OCI-LY1 (cell line): ENCODE measurements around the gene ZFP69.

ENCODE experiments used
- H2AFZ ChIP-seq: fragments of 200-600 bp; sonication (generic), shearing (Covaris generic); 2 replicates; pipeline ENCODE4 v1.6.0; 2014; ENCODE audit warnings: antibody characterized with exemption, mild to moderate bottlenecking, low read length
- H3F3A ChIP-seq: fragments of 200-600 bp; sonication (generic), shearing (Covaris generic); 2 replicates; pipeline ENCODE4 v1.6.0; 2014; ENCODE audit warnings: mild to moderate bottlenecking, antibody characterized with exemption, low read length, moderate library complexity; ENCODE audit not compliant: insufficient read depth
- H3K27ac ChIP-seq: fragments of 200-600 bp; sonication (generic); 2 replicates; pipeline ENCODE4 v1.5.1; 2014; ENCODE audit warnings: low read length, mixed run types, mild to moderate bottlenecking, low read depth; ENCODE audit not compliant: poor library complexity, severe bottlenecking
- H3K27me3 ChIP-seq: fragments of 200-600 bp; sonication (generic); 2 replicates; pipeline ENCODE4 v1.6.0; 2014; ENCODE audit warnings: antibody characterized with exemption, mild to moderate bottlenecking, low read length, moderate library complexity; ENCODE audit not compliant: insufficient read depth
- H3K36me3 ChIP-seq: fragments of 200-600 bp; sonication (generic); 2 replicates; pipeline ENCODE4 v1.6.1; 2014; ENCODE audit warnings: mild to moderate bottlenecking, antibody characterized with exemption, low read length, moderate library complexity, mixed read lengths; ENCODE audit not compliant: insufficient read depth
- H3K4me1 ChIP-seq: fragments of 200-600 bp; sonication (generic); 2 replicates; pipeline ENCODE4 v1.5.1; 2014; ENCODE audit warnings: mild to moderate bottlenecking, low read length, moderate library complexity; ENCODE audit not compliant: insufficient read depth, severe bottlenecking
- H3K4me2 ChIP-seq: fragments of 200-600 bp; sonication (generic), shearing (Covaris generic); 2 replicates; pipeline ENCODE4 v1.6.1; 2014; ENCODE audit warnings: low read length
- H3K4me3 ChIP-seq: fragments of 200-600 bp; sonication (generic); 2 replicates; pipeline ENCODE4 v1.5.1; 2014; ENCODE audit warnings: low read length, low read depth, mild to moderate bottlenecking, mixed read lengths; ENCODE audit not compliant: poor library complexity, severe bottlenecking
- H3K79me2 ChIP-seq: fragments of 200-600 bp; shearing (Covaris generic); 2 replicates; pipeline ENCODE4 v1.6.1; 2016; ENCODE audit warnings: mixed run types, low read length, mixed read lengths; ENCODE audit not compliant: insufficient read depth
- H3K9ac ChIP-seq: fragments of 200-600 bp; sonication (generic), shearing (Covaris generic); 2 replicates; pipeline ENCODE4 v1.6.1; 2014; ENCODE audit warnings: mild to moderate bottlenecking, low read length, mixed read lengths
- H3K9me2 ChIP-seq: fragments of 200-600 bp; sonication (generic), shearing (Covaris generic); 2 replicates; pipeline ENCODE4 v1.6.1; 2014; ENCODE audit warnings: low read depth, mild to moderate bottlenecking, low read length, mixed read lengths
- H3K9me3 ChIP-seq: fragments of 200-600 bp; shearing (Covaris generic); 2 replicates; pipeline ENCODE4 v1.6.1; 2014; ENCODE audit warnings: low read length, mixed read lengths
- H4K20me1 ChIP-seq: fragments of 200-600 bp; sonication (generic), shearing (Covaris generic); 2 replicates; pipeline ENCODE4 v1.6.0; 2016; ENCODE audit warnings: mild to moderate bottlenecking, low read length; ENCODE audit not compliant: insufficient read depth
- EZH2 ChIP-seq: fragments of 200-600 bp; sonication (generic), shearing (Covaris generic); IDR thresholded peaks from 2 replicates; pipeline ENCODE4 v1.8.0; 2017; ENCODE audit warnings: borderline replicate concordance, mixed run types, mild to moderate bottlenecking, antibody characterized with exemption, low read length, moderate library complexity, mixed read lengths
- TF ChIP-seq, protein P1 (sequence below): fragments of 200-600 bp; sonication (generic), shearing (Covaris generic); IDR thresholded peaks from 2 replicates; pipeline ENCODE4 v1.5.1; 2017; ENCODE audit warnings: mild to moderate bottlenecking, antibody characterized with exemption, low read length, moderate library complexity, mixed read lengths

Gene ZFP69

GRCh38 chr1:40532844-40533424, 55.8 kb downstream of the ZFP69 start:
- Histone ChIP-seq H3K9ac (peak overlapping the region; percentile 66), H3K27ac (peak overlapping the region; percentile 14), H3K4me2 (peak overlapping the region; percentile 86)

GRCh38 chr1:40534589-40534988, 57.5 kb downstream of the ZFP69 start:
- Histone ChIP-seq H2AFZ (no peak overlapping the region), H3K9me2 (no peaks in the 10 kb centered on the region), H3K36me3 (peaks cover 15% of the 10 kb centered on the region), H3K4me1 (peaks cover 21% of the 10 kb centered on the region), H4K20me1 (no peaks in the 10 kb centered on the region), H3K27me3 (no peaks in the 10 kb centered on the region), H3K9me3 (peaks cover 2% of the 10 kb centered on the region; the same call in 1 of the 2 replicates), H3K4me2 (no peak overlapping the region), H3K79me2 (no peaks in the 10 kb centered on the region), H3K27ac (no peak overlapping the region), H3K4me3 (no peak overlapping the region), H3F3A (no peaks in the 10 kb centered on the region), H3K9ac (no peak overlapping the region)
- no peak for TF ChIP-seq EZH2
- TF ChIP-seq, protein P1, sequence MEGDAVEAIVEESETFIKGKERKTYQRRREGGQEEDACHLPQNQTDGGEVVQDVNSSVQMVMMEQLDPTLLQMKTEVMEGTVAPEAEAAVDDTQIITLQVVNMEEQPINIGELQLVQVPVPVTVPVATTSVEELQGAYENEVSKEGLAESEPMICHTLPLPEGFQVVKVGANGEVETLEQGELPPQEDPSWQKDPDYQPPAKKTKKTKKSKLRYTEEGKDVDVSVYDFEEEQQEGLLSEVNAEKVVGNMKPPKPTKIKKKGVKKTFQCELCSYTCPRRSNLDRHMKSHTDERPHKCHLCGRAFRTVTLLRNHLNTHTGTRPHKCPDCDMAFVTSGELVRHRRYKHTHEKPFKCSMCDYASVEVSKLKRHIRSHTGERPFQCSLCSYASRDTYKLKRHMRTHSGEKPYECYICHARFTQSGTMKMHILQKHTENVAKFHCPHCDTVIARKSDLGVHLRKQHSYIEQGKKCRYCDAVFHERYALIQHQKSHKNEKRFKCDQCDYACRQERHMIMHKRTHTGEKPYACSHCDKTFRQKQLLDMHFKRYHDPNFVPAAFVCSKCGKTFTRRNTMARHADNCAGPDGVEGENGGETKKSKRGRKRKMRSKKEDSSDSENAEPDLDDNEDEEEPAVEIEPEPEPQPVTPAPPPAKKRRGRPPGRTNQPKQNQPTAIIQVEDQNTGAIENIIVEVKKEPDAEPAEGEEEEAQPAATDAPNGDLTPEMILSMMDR, result no peak

More at GRCh38 chr1:40532844-40533424, 55.8 kb downstream of the ZFP69 start:
- Histone ChIP-seq H3K27me3 (no peaks in the 10 kb centered on the region), H3K9me2 (no peaks in the 10 kb centered on the region), H3K79me2 (no peaks in the 10 kb centered on the region), H4K20me1 (no peaks in the 10 kb centered on the region), H3K9me3 (peaks cover 2% of the 10 kb centered on the region; the same call in 1 of the 2 replicates), H3K4me3 (peak overlapping the region; percentile 76), H3F3A (no peaks in the 10 kb centered on the region), H2AFZ (no peak overlapping the region), H3K4me1 (peaks cover 21% of the 10 kb centered on the region), H3K36me3 (peaks cover 15% of the 10 kb centered on the region)
- TF ChIP-seq, protein P1, result peak; percentile 76
- TF ChIP-seq EZH2, result no peak

DNA sequence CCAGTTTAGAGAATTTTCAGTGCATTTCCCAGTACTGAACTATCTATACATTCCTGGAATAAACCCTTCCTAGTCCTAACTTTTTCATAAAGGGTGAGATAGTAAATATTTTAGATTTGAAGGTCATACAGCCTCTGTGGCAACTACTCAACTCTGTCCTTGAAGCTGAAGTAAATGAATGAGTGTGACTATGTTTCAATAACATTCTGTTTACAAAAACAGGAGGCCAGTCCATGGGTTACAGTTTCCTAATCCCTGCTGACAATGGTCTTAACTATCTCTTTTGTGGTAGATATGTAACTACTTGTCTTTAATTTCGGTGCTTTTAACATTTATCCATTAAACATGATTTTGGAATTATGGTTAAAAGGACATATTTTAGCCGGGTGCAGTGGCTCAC, 58.6 kb downstream of the ZFP69 start:
- Histone ChIP-seq H3K9ac (no peak overlapping the region), H3K4me1 (peaks cover 19% of the 10 kb centered on the region), H3K4me2 (no peak overlapping the region), H2AFZ (no peak overlapping the region), H3K9me2 (no peaks in the 10 kb centered on the region), H3K79me2 (no peaks in the 10 kb centered on the region), H3K27ac (no peak overlapping the region), H3F3A (no peaks in the 10 kb centered on the region), H3K9me3 (no peaks in the 10 kb centered on the region), H3K4me3 (no peak overlapping the region), H3K36me3 (peaks cover 15% of the 10 kb centered on the region), H3K27me3 (no peaks in the 10 kb centered on the region), H4K20me1 (no peaks in the 10 kb centered on the region)
- TF ChIP-seq EZH2, result no peak
- TF ChIP-seq, protein P1, result no peak
